ENCODE data around the gene ZNF688. TPM values are rescaled to one million over a fixed set of nuclear protein-coding genes. Genes with fewer than 3 reads are reported as not detected.

Gene ZNF688
- total and polyA plus RNA-seq, 2 of the 13 experiments (the other 11 are each of a cell fraction or from before 2014, with no cell fraction given) = 2.4 to 5.4 TPM

- peak; percentile 89; the same call in 1 of the 2 replicates for TF ChIP-seq ZNF816 (CRISPR knock-in tag; IDR thresholded peaks at IDR 0.05; ENCODE audit: borderline replicate concordance)
- peak; percentile 75; the same call in 1 of the 2 replicates for TF ChIP-seq TARDBP (CRISPR knock-in tag; IDR thresholded peaks at IDR 0.05)
- peak; percentile 50; the same call in 1 of the 2 replicates for TF ChIP-seq NR2F2 (IDR thresholded peaks at IDR 0.05; ENCODE audit: borderline replicate concordance, low read depth)
- TF ChIP-seq, protein P1, sequence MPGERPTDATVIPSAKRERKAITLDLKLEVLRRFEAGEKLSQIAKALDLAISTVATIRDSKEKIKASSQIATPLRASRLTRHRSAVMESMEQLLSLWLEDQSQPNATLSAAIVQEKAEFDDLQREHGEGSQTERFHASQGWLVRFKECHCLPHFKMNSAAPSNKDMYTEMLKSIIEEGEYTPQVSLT (CRISPR knock-in tag; IDR thresholded peaks at IDR 0.05; ENCODE audit: borderline replicate concordance, low read depth) = 0 out of 2 replicates have a peak, but pooled peaks have one; percentile 82
- peak; percentile 86; the same call in 1 of the 2 replicates for TF ChIP-seq SOX13 (IDR thresholded peaks at IDR 0.05)
- peak in 1 of 2 experiments; percentile 73; a peak in 1 of 4 replicates for TF ChIP-seq SOX13 (CRISPR knock-in tag; conservative IDR thresholded peaks at IDR 0.05 in 1 of 2, IDR thresholded peaks at IDR 0.05 in 1 of 2)
- TF ChIP-seq, protein P2, sequence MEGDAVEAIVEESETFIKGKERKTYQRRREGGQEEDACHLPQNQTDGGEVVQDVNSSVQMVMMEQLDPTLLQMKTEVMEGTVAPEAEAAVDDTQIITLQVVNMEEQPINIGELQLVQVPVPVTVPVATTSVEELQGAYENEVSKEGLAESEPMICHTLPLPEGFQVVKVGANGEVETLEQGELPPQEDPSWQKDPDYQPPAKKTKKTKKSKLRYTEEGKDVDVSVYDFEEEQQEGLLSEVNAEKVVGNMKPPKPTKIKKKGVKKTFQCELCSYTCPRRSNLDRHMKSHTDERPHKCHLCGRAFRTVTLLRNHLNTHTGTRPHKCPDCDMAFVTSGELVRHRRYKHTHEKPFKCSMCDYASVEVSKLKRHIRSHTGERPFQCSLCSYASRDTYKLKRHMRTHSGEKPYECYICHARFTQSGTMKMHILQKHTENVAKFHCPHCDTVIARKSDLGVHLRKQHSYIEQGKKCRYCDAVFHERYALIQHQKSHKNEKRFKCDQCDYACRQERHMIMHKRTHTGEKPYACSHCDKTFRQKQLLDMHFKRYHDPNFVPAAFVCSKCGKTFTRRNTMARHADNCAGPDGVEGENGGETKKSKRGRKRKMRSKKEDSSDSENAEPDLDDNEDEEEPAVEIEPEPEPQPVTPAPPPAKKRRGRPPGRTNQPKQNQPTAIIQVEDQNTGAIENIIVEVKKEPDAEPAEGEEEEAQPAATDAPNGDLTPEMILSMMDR (CRISPR knock-in tag; IDR thresholded peaks at IDR 0.05) = peak; percentile 37
- TF ChIP-seq, protein P3, sequence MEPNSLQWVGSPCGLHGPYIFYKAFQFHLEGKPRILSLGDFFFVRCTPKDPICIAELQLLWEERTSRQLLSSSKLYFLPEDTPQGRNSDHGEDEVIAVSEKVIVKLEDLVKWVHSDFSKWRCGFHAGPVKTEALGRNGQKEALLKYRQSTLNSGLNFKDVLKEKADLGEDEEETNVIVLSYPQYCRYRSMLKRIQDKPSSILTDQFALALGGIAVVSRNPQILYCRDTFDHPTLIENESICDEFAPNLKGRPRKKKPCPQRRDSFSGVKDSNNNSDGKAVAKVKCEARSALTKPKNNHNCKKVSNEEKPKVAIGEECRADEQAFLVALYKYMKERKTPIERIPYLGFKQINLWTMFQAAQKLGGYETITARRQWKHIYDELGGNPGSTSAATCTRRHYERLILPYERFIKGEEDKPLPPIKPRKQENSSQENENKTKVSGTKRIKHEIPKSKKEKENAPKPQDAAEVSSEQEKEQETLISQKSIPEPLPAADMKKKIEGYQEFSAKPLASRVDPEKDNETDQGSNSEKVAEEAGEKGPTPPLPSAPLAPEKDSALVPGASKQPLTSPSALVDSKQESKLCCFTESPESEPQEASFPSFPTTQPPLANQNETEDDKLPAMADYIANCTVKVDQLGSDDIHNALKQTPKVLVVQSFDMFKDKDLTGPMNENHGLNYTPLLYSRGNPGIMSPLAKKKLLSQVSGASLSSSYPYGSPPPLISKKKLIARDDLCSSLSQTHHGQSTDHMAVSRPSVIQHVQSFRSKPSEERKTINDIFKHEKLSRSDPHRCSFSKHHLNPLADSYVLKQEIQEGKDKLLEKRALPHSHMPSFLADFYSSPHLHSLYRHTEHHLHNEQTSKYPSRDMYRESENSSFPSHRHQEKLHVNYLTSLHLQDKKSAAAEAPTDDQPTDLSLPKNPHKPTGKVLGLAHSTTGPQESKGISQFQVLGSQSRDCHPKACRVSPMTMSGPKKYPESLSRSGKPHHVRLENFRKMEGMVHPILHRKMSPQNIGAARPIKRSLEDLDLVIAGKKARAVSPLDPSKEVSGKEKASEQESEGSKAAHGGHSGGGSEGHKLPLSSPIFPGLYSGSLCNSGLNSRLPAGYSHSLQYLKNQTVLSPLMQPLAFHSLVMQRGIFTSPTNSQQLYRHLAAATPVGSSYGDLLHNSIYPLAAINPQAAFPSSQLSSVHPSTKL (CRISPR knock-in tag; IDR thresholded peaks at IDR 0.05) = peak; percentile 70; the same call in 1 of the 2 replicates
- TF ChIP-seq MEIS1 (CRISPR knock-in tag; IDR thresholded peaks at IDR 0.05; ENCODE audit: borderline replicate concordance) = peak; percentile 96; the same call in 1 of the 2 replicates
- TF ChIP-seq SMAD1 (CRISPR knock-in tag; IDR thresholded peaks at IDR 0.05; ENCODE audit: borderline replicate concordance, low read depth) = 0 out of 2 replicates have a peak, but pooled peaks have one; percentile 26
Observed at GRCh38 chr16:30540916-30541464, 30.5 kb downstream of the ZNF688 start (continued).

All from HepG2 (cell line).